ENCODE data around the gene CDKN2AIPNL. TPM values are rescaled to one million over a fixed set of nuclear protein-coding genes. Genes with fewer than 3 reads are reported as not detected.
"Not testable (repeated sequence)": the region's sequence is repeated elsewhere in the genome, so short reads cannot be mapped to it uniquely, and the experiment has no call there.

Gene CDKN2AIPNL
- total RNA-seq, 1 donor from 2014 or later, result 14.5 TPM

- no peak overlapping the region for H3K27ac ChIP-seq
- H3K36me3 ChIP-seq, result no peaks in the 10 kb centered on the region
- H3K9me3 ChIP-seq, result peaks cover 4% of the 10 kb centered on the region
- no peak for TF ChIP-seq CTCF (IDR thresholded peaks at IDR 0.05)
- DNase-seq, result no peak
- no peak for ATAC-seq
- intact Hi-C loops (cut with DNase I), result no loop called here
- no peaks in the 10 kb centered on the region for H3K4me1 ChIP-seq
- no peak overlapping the region for H3K4me3 ChIP-seq
- H3K27me3 ChIP-seq (ENCODE audit: low read depth), result no peaks in the 10 kb centered on the region
These were observed 11.2 kb upstream of the CDKN2AIPNL start for GRCh38 chr5:134422791-134423365.

- intact Hi-C loops (cut with DNase I); H3K36me3 ChIP-seq; H3K9me3 ChIP-seq; ATAC-seq; DNase-seq; H3K27ac ChIP-seq; H3K27me3 ChIP-seq (ENCODE audit: low read depth); H3K4me1 ChIP-seq; H3K4me3 ChIP-seq: not testable (repeated sequence)
These were observed 9.4 kb upstream of the CDKN2AIPNL start for GRCh38 chr5:134421038-134421437.

GRCh38 chr5:134420343-134420742, 8.7 kb upstream of the CDKN2AIPNL start:
- Histone ChIP-seq H3K9me3 (peaks cover 4% of the 10 kb centered on the region), H3K4me1 (no peaks in the 10 kb centered on the region), H3K4me3 (no peak overlapping the region), H3K36me3 (no peaks in the 10 kb centered on the region), H3K27me3 (ENCODE audit: low read depth) (no peaks in the 10 kb centered on the region), H3K27ac (no peak overlapping the region)
- intact Hi-C loops (cut with DNase I), result no loop called here
- DNase-seq (no peak), ATAC-seq (no peak)
- TF ChIP-seq CTCF (IDR thresholded peaks at IDR 0.05), result no peak

- TF ChIP-seq CTCF (IDR thresholded peaks at IDR 0.05), result no peak
- no peak overlapping the region for H3K4me3 ChIP-seq
These were observed 7.3 kb upstream of the CDKN2AIPNL start for GRCh38 chr5:134418958-134419357.

GRCh38 chr5:134417707-134418106, 6.0 kb upstream of the CDKN2AIPNL start:
- no peaks in the 10 kb centered on the region for H3K27me3 ChIP-seq (ENCODE audit: low read depth)
- no peak for ATAC-seq
- intact Hi-C loops (cut with DNase I), result no loop called here
- peaks cover 1% of the 10 kb centered on the region for H3K4me1 ChIP-seq
- no peaks in the 10 kb centered on the region for H3K36me3 ChIP-seq
- no peak overlapping the region for H3K4me3 ChIP-seq
- no peak for TF ChIP-seq CTCF (IDR thresholded peaks at IDR 0.05)
- peaks cover 4% of the 10 kb centered on the region for H3K9me3 ChIP-seq
- no peak overlapping the region for H3K27ac ChIP-seq
- DNase-seq, result no peak

More at GRCh38 chr5:134418958-134419357, 7.3 kb upstream of the CDKN2AIPNL start:
- no peaks in the 10 kb centered on the region for H3K36me3 ChIP-seq
- no peak for DNase-seq
- H3K9me3 ChIP-seq, result peaks cover 4% of the 10 kb centered on the region
- no peak for ATAC-seq
- no peak overlapping the region for H3K27ac ChIP-seq
- H3K4me1 ChIP-seq, result no peaks in the 10 kb centered on the region
- H3K27me3 ChIP-seq (ENCODE audit: low read depth), result no peaks in the 10 kb centered on the region
- intact Hi-C loops (cut with DNase I), result no loop called here

GRCh38 chr5:134413046-134413445, 1.4 kb upstream of the CDKN2AIPNL start:
- Histone ChIP-seq H3K27me3 (ENCODE audit: low read depth) (no peaks in the 10 kb centered on the region), H3K4me3 (no peak overlapping the region), H3K27ac (no peak overlapping the region), H3K36me3 (no peaks in the 10 kb centered on the region), H3K4me1 (peaks cover 29% of the 10 kb centered on the region), H3K9me3 (no peaks in the 10 kb centered on the region)
- DNase-seq (no peak), ATAC-seq (no peak)
- intact Hi-C loops (cut with DNase I), result loop anchor here (5.0 kb wide), 1 partner anchor 114 kb away; the partner anchor contains the start of gene JADE2
- no peak for TF ChIP-seq CTCF (IDR thresholded peaks at IDR 0.05)
